ENCODE results near the gene GAS2L3.
A peak's percentile ranks its signal among the peaks of the same experiment; 100 is the strongest.

DNA sequence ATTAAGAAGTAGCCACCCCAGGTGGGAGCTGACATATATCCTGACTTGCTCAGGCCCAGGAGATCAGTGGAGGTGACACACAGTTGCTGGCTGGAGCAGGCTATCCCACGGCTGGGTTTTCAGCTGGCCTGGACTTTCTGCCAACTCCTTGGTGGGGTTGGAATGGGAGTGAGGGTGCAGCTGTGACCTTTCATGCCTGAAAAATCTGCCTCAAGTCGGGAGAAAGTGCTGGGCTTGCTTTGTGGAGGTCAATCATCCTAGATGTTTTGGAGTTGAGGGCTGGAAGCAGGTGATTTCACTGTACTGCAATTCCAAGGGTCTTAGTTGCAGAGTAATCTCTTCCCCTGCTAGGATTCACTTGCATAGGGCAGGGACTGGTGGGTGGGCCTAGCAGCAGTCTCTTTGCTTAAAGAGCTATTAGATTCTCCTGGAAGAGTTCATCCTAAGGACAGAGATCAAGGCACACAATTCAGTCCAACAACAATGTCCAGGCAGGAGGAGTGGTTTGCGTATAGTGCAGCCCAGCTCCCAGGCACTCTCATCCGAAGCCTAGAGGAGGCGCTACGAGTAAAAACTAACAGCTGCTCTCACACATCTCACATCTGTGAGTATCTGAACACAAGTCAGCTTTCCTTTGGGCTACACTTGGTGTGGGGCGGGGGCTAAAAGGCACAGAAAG, 98.1 kb downstream of the GAS2L3 start:
- TF ChIP-seq EZH2 (IDR thresholded peaks at IDR 0.05; ENCODE audit: low read depth, low read length, severe bottlenecking): no peak
- no peak for TF ChIP-seq EP300 (IDR thresholded peaks at IDR 0.05; ENCODE audit: borderline replicate concordance in 1 of 2, low read depth in 2 of 2, low read length in 2 of 2)
- TF ChIP-seq, protein P1, sequence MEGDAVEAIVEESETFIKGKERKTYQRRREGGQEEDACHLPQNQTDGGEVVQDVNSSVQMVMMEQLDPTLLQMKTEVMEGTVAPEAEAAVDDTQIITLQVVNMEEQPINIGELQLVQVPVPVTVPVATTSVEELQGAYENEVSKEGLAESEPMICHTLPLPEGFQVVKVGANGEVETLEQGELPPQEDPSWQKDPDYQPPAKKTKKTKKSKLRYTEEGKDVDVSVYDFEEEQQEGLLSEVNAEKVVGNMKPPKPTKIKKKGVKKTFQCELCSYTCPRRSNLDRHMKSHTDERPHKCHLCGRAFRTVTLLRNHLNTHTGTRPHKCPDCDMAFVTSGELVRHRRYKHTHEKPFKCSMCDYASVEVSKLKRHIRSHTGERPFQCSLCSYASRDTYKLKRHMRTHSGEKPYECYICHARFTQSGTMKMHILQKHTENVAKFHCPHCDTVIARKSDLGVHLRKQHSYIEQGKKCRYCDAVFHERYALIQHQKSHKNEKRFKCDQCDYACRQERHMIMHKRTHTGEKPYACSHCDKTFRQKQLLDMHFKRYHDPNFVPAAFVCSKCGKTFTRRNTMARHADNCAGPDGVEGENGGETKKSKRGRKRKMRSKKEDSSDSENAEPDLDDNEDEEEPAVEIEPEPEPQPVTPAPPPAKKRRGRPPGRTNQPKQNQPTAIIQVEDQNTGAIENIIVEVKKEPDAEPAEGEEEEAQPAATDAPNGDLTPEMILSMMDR (IDR thresholded peaks at IDR 0.05; ENCODE audit: control extremely low read depth in 1 of 3, insufficient read depth in 1 of 3, low read depth in 1 of 3, low read length in 3 of 3): peak in 1 of 3 experiments; percentile 32; a peak in 1 of 4 replicates
- no peak for TF ChIP-seq BRCA1 (IDR thresholded peaks at IDR 0.05; ENCODE audit: low read depth, low read length)
- no peak for TF ChIP-seq SIX5 (IDR thresholded peaks at IDR 0.05; ENCODE audit: low read depth, low read length)
- TF ChIP-seq GTF2F1 (IDR thresholded peaks at IDR 0.05; ENCODE audit: borderline replicate concordance, low read depth, low read length): no peak
- no peak for TF ChIP-seq POLR2A (IDR thresholded peaks at IDR 0.05; ENCODE audit: control extremely low read depth in 1 of 2, low read depth in 2 of 2, low read length in 2 of 2)
- TF ChIP-seq BCL11A (IDR thresholded peaks at IDR 0.05; ENCODE audit: low read depth in 2 of 2, low read length in 2 of 2): no peak
- TF ChIP-seq SP2 (IDR thresholded peaks at IDR 0.05; ENCODE audit: low read length): no peak
- no peak for TF ChIP-seq POLR2AphosphoS5 (IDR thresholded peaks at IDR 0.05; ENCODE audit: low read depth, low read length)
- TF ChIP-seq SRF (IDR thresholded peaks at IDR 0.05; ENCODE audit: low read depth, low read length): no peak
- TF ChIP-seq RBBP5 (IDR thresholded peaks at IDR 0.05; ENCODE audit: borderline replicate concordance, low read depth, low read length): no peak
